Measurements from ENCODE around the gene GAP43.

The GAP43 gene

GRCh38 chr3:115623044-115623868, at the start of gene GAP43:
GAP43 (plus strand) TSS chr3:115623510; CDS start chr3:115623690, 180 bp downstream.
- TF ChIP-seq CTCF (IDR thresholded peaks at IDR 0.05), result no peak

GRCh38 chr3:115576325-115576875, 46.9 kb upstream of the GAP43 start:
- no peak for TF ChIP-seq CTCF (IDR thresholded peaks at IDR 0.05)

GRCh38 chr3:115577000-115577399, 46.3 kb upstream of the GAP43 start:
- no peak for TF ChIP-seq CTCF (IDR thresholded peaks at IDR 0.05)

- no peak for TF ChIP-seq CTCF (IDR thresholded peaks at IDR 0.05)
These were observed 45.0 kb upstream of the GAP43 start for GRCh38 chr3:115578331-115578730.

- no peak for TF ChIP-seq CTCF (IDR thresholded peaks at IDR 0.05)
These were observed 42.7 kb upstream of the GAP43 start for GRCh38 chr3:115580566-115580965.

- no peak for TF ChIP-seq CTCF (IDR thresholded peaks at IDR 0.05)
These were observed 41.8 kb upstream of the GAP43 start for GRCh38 chr3:115581362-115582135.

- TF ChIP-seq CTCF (IDR thresholded peaks at IDR 0.05), result no peak
These were observed 34.9 kb upstream of the GAP43 start for GRCh38 chr3:115588201-115589115.
